ENCODE data around the gene DAPK1.

DAPK1 gene

GRCh38 chr9:87650611-87651295 is 153.1 kb downstream of the DAPK1 start:
- DNase-seq (ENCODE audit: low read depth), result no peak
- H3K4me3 ChIP-seq (ENCODE audit: low read depth, low read length), result no peak overlapping the region

GRCh38 chr9:87651431-87651830 is 153.8 kb downstream of the DAPK1 start:
- no peak for DNase-seq (ENCODE audit: low read depth)
- no peak overlapping the region for H3K4me3 ChIP-seq (ENCODE audit: low read depth, low read length)

- no peak for DNase-seq (ENCODE audit: low read depth)
- no peak overlapping the region for H3K4me3 ChIP-seq (ENCODE audit: low read depth, low read length)
Measured at GRCh38 chr9:87653941-87654340, 156.3 kb downstream of the DAPK1 start.

DNA sequence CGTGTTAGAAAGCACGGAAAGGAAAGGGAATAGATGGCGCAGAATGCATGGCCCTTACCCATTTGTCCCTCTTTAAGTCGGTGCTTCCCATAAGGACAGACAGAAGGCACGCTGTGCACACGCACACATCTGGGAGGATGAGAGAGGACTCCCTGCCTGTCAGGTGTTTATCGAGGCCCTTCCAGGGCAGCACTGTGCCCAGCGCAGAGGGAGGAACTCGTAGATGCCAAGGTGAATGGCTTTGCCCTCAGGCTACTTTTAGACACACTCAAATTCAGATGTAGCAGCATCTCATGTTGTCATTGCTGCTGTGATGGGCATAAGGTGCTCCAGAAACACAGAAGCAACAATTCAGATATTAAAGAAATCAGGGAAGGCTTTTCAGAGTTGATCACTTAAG is 158.1 kb downstream of the DAPK1 start:
- H3K4me3 ChIP-seq (ENCODE audit: low read depth, low read length), result no peak overlapping the region
- DNase-seq (ENCODE audit: low read depth), result no peak

- no peak overlapping the region for H3K4me3 ChIP-seq (ENCODE audit: low read depth, low read length)
- no peak for DNase-seq (ENCODE audit: low read depth)
Measured at GRCh38 chr9:87656485-87656884, 158.8 kb downstream of the DAPK1 start.

DNA sequence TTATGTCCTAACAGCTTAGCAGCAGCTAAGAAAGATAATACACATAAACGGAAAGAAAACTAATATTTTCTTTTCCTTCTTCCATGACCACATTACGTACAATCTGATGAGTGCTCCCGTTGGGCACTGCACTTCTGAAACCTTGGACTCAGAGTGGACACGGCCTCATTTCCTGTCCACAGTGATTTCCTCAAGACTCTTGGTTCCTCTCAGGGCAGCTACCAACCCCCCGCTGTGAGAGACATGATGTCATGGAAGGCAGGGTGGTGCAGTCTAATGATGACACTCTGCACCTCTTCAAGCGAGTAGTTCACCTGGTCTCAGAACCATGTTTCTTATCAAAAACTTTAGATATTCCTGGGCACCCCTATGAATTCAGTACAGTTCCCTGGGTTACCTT is 159.5 kb downstream of the DAPK1 start:
- no peak overlapping the region for H3K4me3 ChIP-seq (ENCODE audit: low read depth, low read length)
- DNase-seq (ENCODE audit: low read depth), result no peak

DNA sequence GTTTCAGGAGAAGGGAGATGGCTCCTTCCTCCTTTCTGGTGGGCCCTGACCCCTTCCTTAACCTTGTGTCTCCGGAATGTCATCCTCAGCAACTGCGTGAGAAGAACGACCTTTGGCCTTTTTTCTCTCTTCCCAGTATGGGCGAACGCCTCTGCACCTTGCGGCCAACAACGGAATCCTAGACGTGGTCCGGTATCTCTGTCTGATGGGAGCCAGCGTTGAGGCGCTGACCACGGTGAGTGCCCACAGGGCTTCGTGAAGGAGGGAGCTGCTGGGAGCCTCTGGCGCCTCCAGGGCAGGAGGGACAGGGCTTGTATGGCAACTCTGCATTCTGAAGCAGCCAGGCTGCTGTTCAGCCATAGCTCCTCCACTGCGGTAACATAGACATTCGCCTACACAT is 160.2 kb downstream of the DAPK1 start:
- no peak overlapping the region for H3K4me3 ChIP-seq (ENCODE audit: low read depth, low read length)
- no peak for DNase-seq (ENCODE audit: low read depth)

- H3K4me3 ChIP-seq (ENCODE audit: low read depth, low read length), result no peak overlapping the region
- DNase-seq (ENCODE audit: low read depth), result no peak
Measured at GRCh38 chr9:87658511-87658910, 160.8 kb downstream of the DAPK1 start.

DNA sequence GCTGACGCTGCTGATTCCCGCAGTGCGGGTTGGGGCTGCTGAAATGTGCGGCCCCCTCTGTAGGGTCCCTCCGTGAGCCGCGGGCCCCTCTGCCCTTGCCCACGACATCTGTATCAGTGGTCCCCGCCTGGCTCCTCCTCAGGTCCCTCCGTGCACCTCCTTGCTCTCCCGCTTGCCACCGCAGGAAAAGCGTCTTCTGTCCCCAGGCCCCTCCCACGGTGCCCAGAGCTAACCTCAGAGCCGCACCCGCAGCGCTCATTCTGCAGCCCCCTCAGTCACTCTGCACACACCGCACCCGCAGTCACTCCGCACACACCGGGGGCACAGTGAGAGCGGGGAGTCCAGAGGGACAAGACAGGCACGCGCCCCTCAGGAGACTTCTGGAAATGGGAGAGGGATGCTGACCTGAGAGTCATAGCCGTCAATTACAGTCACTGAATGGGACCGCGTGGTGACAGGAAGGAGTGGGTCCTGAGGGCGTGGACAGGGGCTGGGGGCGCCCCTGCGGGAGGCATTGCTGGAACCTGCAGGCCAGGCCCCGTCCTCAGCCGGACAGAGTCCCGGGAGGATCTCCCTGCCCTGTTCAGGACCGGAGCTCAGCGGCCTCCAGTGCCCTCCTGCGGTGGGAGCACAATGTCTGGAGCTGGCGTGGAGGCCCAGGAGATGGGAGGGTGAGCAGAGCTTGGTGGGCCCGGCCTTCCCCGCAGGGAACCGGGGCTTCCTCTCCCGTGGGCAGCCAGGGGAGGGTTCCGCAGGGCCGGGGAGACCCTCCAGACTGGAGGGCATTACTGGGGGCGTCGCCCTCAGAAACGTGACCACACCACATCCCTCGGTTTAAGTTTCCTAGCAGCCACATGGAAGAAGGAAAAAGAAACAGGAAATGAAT is 162.1 kb downstream of the DAPK1 start:
- H3K4me3 ChIP-seq (ENCODE audit: low read depth, low read length), result no peak overlapping the region
- no peak for DNase-seq (ENCODE audit: low read depth)

- H3K4me3 ChIP-seq (ENCODE audit: low read depth, low read length), result no peak overlapping the region
- DNase-seq (ENCODE audit: low read depth), result no peak
Measured at GRCh38 chr9:87661241-87661640, 163.6 kb downstream of the DAPK1 start.

DNA sequence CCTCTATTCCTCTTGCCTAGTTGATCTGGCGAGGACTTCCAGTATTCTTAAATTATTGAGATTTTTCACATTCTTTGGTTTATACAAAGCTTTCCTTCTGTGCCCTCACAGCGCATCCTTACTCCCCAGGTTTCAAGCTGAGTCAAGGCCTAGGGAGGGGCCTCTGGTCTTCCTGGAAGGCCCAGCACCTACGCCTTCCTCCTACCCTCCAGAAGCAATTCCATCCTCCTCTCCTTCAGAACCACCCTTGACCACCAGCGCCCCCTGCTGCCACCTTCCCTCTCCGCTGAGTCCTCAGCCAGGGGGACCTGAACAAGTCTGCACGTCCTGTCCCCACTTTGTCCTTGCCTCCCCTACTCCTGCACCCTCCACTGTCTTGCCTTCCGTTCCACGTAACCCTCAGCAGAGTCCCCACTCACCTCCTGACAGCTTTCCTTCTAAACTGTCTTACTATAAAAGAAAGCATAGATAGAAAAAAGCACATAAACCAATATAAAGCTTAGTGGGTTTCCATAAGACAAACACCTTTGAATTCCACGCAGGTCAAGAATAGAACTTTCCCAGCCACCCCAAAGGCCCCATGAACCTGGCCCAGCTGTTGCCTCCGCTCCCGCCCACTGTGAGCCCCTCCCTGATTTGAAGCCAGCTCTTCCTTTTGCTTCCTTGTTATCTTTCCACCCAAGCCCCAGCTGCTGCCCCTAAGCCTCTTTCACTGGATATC is 165.3 kb downstream of the DAPK1 start:
- DNase-seq (ENCODE audit: low read depth), result no peak

DNA sequence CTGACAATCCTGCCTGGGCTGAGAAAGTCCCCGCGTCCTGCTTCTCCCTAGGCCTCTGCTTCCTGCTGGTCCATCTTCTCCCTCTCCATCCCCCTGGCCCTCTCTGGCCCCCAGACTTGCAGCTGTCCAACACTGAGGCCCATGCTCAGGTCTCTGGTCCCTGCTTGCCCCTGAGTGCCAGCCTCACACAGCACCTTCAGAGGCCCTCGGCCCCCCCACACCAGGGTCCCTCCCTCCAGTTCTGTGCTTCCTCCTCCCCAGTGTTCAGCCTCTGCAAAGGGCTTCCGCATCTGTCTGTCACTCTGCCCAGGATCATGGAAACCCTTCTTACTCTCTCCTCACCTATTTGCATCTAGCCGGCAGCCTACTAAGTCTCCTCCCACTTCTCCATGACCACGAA is 165.9 kb downstream of the DAPK1 start:
- DNase-seq (ENCODE audit: low read depth), result no peak
- H3K4me3 ChIP-seq (ENCODE audit: low read depth, low read length), result no peak overlapping the region

More for the DNA sequence above, 165.3 kb downstream of the DAPK1 start:
- no peak overlapping the region for H3K4me3 ChIP-seq (ENCODE audit: low read depth, low read length)

DNA sequence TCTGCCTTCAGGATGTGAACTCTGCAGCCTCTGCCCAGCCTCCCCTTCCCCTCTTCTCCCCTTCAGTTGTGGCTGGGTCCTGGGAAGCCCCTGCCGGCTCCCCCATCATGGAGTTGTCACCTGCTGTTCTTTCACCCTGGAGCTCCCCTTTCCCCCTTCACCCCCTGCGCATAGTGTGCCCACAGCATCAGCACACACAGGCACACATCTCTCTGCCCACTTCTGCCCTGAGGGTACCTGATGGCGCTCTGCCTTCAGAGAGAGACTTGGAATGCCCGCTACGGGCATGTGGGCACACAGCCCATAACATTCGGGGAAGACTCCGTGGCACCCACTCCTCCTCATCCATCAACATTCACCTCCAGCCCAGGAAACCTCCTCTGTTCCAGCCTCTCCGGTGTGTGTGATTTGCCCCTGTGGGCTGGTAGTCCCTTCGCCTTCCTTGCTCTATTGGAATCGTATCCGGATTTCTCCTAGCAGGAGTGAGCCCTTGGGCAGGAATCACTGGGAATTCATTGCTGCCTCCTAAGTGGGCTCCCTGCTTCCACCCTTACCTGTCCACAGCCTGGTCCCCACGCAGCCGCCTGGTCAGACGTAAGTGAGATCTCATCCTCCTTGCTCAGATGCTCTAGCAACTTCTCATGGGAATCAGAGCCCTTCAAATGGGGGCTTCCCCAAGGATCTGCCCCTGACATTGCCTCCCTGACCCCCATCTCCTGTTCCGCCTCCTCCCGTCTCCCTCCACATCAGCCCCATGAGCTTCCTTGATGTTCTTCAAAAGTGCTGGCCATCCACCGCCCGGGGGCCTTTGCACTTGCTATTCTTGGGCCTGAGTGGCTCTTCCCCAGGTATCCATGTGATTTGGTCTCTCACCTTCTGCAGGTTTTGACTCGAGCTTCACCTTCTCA is 166.7 kb downstream of the DAPK1 start:
- no peak overlapping the region for H3K4me3 ChIP-seq (ENCODE audit: low read depth, low read length)
- DNase-seq (ENCODE audit: low read depth), result no peak

- no peak for DNase-seq (ENCODE audit: low read depth)
- no peak overlapping the region for H3K4me3 ChIP-seq (ENCODE audit: low read depth, low read length)
Measured at GRCh38 chr9:87665505-87665904, 167.8 kb downstream of the DAPK1 start.

DNA sequence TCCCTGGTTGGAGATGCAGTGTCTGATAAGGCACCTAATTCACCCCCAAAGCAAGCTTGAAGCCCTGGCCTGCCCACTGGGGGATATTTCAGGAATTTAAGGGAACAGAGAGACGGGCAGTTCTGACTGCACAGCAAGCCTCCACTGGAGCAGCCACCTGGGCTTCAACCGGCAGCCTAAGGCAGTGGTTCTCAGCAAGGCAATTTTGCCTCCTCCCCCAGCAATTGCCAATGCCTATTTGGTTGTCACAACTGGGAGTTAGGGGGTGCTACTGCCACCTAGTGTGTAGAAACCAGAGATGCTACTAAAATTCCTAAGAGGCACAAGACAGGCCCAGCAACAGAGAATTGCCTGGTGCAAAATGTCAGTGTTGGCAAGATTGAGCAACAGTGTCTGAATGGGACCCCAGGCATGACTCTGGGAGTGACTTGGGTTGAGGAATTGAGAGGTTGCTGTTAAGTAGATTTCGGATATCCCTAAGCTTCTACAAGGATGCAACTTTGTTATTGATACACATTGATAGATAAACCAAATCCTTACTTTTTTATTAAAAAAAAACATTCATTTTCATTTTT is 169.6 kb downstream of the DAPK1 start:
- DNase-seq (ENCODE audit: low read depth), result no peak
- H3K4me3 ChIP-seq (ENCODE audit: low read depth, low read length), result no peak overlapping the region

DNA sequence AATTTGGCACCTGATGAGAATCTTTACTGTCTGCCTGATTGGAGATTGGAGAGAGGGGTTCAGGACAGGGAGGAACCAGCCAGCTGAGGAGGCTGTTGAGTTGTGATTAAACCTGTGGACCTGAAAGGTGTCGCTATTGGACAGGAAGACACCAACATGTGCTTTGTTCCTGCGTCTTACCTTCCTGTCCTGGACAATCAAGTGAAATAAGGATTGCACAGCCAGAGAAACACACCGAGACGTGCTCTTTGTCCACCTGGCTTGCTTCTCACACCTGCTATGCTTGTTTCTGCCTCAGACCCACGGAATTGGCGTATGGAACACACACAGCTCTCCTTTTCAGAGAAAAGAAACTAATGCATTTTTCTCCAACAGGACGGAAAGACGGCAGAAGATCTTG is 170.6 kb downstream of the DAPK1 start:
- H3K4me3 ChIP-seq (ENCODE audit: low read depth, low read length), result no peak overlapping the region
- no peak for DNase-seq (ENCODE audit: low read depth)

DNA sequence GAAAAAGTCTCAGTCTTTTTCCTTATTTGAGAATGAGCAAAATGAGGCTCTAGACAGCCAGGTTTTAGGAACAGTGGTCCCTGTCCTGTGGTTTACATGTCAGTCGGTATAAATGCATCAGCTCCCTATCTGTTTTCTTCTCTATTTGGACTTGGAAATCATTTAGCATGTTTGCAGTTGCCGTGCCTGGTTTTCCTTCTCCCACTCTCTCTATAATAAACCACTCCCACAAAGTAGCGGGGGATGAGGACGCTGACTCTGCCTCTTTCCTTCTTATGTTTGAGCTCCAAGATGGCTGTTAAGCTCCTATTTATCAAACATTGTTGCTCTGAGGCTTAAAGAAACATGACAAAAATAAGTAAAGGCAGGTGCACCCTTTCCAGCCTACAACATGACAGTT is 171.1 kb downstream of the DAPK1 start:
- no peak overlapping the region for H3K4me3 ChIP-seq (ENCODE audit: low read depth, low read length)
- DNase-seq (ENCODE audit: low read depth), result no peak

GRCh38 chr9:87670572-87671264 is 173.1 kb downstream of the DAPK1 start:
- no peak for DNase-seq (ENCODE audit: low read depth)
- H3K4me3 ChIP-seq (ENCODE audit: low read depth, low read length), result no peak overlapping the region

Measured in skeletal muscle cell (primary cell).